Activated CD8-positive, alpha-beta T cell treated with anti-CD3 and anti-CD28 coated beads for 36 hours (primary cell): Measurements from ENCODE around the gene LMO1. TPM values are rescaled to one million over a fixed set of nuclear protein-coding genes. Genes with fewer than 3 reads are reported as not detected.

ENCODE experiments used
- ATAC-seq: fragments of 200-7000 bp; cut with Tn5 transposase; one replicate; pipeline ENCODE4 v1.10.0; 2021; ENCODE audit warnings: mild to moderate bottlenecking, moderate library complexity
- CTCF ChIA-PET: fragments of 350-600 bp; sonication (Branson Sonifier 250); formaldehyde crosslinking; loops from one replicate; lab custom pipeline; 2021; ENCODE audit warnings: antibody characterized with exemption; lab: Charles Lee
- POLR2A ChIA-PET: fragments of 350-600 bp; sonication (Branson Sonifier 250); formaldehyde crosslinking; loops from one replicate; lab custom pipeline; 2021; ENCODE audit warnings: antibody characterized with exemption; lab: Charles Lee
- DNase-seq: peaks from one replicate; pipeline ENCODE4 v3.0.0-alpha.2; 2020
- H3K27ac Mint-ChIP-seq: one replicate; pipeline ENCODE4 v1.8.0; 2021; ENCODE audit warnings: mild to moderate bottlenecking, mixed read lengths
- H3K27me3 Mint-ChIP-seq: one replicate; pipeline ENCODE4 v1.8.0; 2021; ENCODE audit warnings: mixed read lengths
- H3K36me3 Mint-ChIP-seq: one replicate; pipeline ENCODE4 v1.8.0; 2021; ENCODE audit warnings: low read depth, mixed read lengths
- H3K4me1 Mint-ChIP-seq: one replicate; pipeline ENCODE4 v1.8.0; 2021; ENCODE audit warnings: low read depth, mixed read lengths
- H3K4me3 Mint-ChIP-seq: one replicate; pipeline ENCODE4 v1.8.0; 2021; ENCODE audit warnings: mild to moderate bottlenecking, moderate library complexity, mixed read lengths
- H3K9me3 Mint-ChIP-seq: one replicate; pipeline ENCODE4 v1.8.0; 2021; ENCODE audit warnings: mixed read lengths
- intact Hi-C: fragments of 100-400 bp; cut with micrococcal nuclease; formaldehyde crosslinking; loops from one replicate; pipeline ENCODE4 v1.10.0; 2022
- total RNA-seq, 2 experiments: library from RNA; stranded (reverse); gene quantifications; one replicate each; pipeline ENCODE4 v1.2.3, GENCODE V29; 2021
- TF ChIP-seq, protein P1 (sequence below): fragments of 200-600 bp; IDR thresholded peaks from one replicate; pipeline ENCODE4 v1.8.0; 2022; ENCODE audit warnings: antibody characterized with exemption, mild to moderate bottlenecking

LMO1 gene
- total RNA-seq, 2 experiments from 2014 or later: not detected

- ATAC-seq (no peak), DNase-seq (no peak)
- H3K36me3 Mint-ChIP-seq: no peaks in the 10 kb centered on the region
- POLR2A ChIA-PET: interaction anchor here (0.5 kb wide), 1 partner anchor 87 kb away, joined by 3 read pairs; no protein-coding TSS in a partner anchor
- H3K27me3 Mint-ChIP-seq: peaks cover 4% of the 10 kb centered on the region
- H3K4me1 Mint-ChIP-seq: no peaks in the 10 kb centered on the region
- no peak overlapping the region for H3K27ac Mint-ChIP-seq
- intact Hi-C loops: no loop called here
- H3K4me3 Mint-ChIP-seq: no peak overlapping the region
- CTCF ChIA-PET: interaction anchor here (1.4 to 4.8 kb wide), 2 partner anchors 22 kb away, joined by 3 to 25 read pairs; partner anchors contain the start of gene LMO1
- H3K9me3 Mint-ChIP-seq: no peaks in the 10 kb centered on the region
- TF ChIP-seq, protein P1, sequence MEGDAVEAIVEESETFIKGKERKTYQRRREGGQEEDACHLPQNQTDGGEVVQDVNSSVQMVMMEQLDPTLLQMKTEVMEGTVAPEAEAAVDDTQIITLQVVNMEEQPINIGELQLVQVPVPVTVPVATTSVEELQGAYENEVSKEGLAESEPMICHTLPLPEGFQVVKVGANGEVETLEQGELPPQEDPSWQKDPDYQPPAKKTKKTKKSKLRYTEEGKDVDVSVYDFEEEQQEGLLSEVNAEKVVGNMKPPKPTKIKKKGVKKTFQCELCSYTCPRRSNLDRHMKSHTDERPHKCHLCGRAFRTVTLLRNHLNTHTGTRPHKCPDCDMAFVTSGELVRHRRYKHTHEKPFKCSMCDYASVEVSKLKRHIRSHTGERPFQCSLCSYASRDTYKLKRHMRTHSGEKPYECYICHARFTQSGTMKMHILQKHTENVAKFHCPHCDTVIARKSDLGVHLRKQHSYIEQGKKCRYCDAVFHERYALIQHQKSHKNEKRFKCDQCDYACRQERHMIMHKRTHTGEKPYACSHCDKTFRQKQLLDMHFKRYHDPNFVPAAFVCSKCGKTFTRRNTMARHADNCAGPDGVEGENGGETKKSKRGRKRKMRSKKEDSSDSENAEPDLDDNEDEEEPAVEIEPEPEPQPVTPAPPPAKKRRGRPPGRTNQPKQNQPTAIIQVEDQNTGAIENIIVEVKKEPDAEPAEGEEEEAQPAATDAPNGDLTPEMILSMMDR: no peak
Observed at GRCh38 chr11:8241373-8242117, 22.1 kb downstream of the LMO1 start.

GRCh38 chr11:8239536-8240228 is 24.0 kb downstream of the LMO1 start:
- ChIA-PET POLR2A (no interaction called here), CTCF (interaction anchor here (1.4 to 4.8 kb wide), 2 partner anchors 20 to 24 kb away, joined by 3 to 25 read pairs; partner anchors contain the start of gene LMO1)
- no peak for ATAC-seq
- DNase-seq: no peak
- no peaks in the 10 kb centered on the region for H3K36me3 Mint-ChIP-seq
- H3K27me3 Mint-ChIP-seq: no peaks in the 10 kb centered on the region
- H3K9me3 Mint-ChIP-seq: no peaks in the 10 kb centered on the region
- H3K4me3 Mint-ChIP-seq: no peak overlapping the region
- TF ChIP-seq, protein P1: no peak
- no peak overlapping the region for H3K27ac Mint-ChIP-seq
- peaks cover 5% of the 10 kb centered on the region for H3K4me1 Mint-ChIP-seq
- intact Hi-C loops: no loop called here

DNA sequence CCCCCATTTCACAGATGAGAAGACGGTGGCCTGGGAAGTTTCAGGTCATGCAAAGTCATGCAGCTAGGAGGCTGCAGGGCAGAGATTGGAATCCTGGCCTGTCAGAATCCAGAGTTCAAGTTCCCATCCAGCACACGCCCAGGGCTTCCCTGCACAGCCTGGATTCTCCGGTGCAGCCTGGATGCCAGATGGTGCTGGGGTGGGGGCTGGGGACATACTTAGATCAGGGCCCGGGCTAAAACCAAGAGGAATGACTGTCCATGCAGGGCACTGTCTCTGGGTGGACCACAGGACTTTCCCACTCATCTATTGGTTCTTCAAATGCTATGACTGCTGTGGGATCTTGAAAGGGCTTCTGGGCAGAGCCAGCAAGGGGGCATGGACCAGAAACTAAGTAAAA is 24.6 kb downstream of the LMO1 start:
- TF ChIP-seq, protein P1: no peak
- Mint-ChIP-seq H3K4me3 (no peak overlapping the region), H3K27ac (no peak overlapping the region), H3K36me3 (no peaks in the 10 kb centered on the region), H3K27me3 (no peaks in the 10 kb centered on the region), H3K4me1 (peaks cover 5% of the 10 kb centered on the region), H3K9me3 (no peaks in the 10 kb centered on the region)
- DNase-seq: no peak
- ChIA-PET POLR2A (no interaction called here), CTCF (no interaction called here)
- ATAC-seq: no peak
- intact Hi-C loops: no loop called here

DNA sequence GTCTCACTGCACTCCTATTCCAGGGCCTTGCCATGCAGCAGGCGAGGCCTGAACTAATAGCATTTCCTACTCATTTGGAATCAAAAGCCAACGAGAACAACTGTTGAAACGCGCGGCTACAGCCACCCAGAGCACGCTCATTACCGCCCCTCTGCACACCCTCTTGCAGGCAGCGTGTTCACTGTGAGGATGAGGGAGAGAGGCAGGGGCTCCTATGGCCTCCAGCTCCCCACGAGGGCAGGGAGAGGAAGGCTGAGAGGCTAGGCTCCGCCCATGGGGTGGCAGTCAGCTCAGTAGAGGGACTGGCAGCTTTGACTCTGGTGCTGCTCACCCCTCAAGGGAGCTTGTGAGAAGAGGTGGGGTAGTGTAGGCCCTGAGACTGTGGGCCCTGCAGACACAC is 26.2 kb downstream of the LMO1 start:
- ChIA-PET POLR2A (no interaction called here), CTCF (interaction anchor here (0.6 kb wide), 1 partner anchor 26 kb away, joined by 3 read pairs; the partner anchor contains the start of gene LMO1)
- no peak overlapping the region for H3K4me3 Mint-ChIP-seq
- DNase-seq (no peak), ATAC-seq (no peak)
- no peaks in the 10 kb centered on the region for H3K27me3 Mint-ChIP-seq
- no peaks in the 10 kb centered on the region for H3K36me3 Mint-ChIP-seq
- H3K4me1 Mint-ChIP-seq: peaks cover 5% of the 10 kb centered on the region
- no peaks in the 10 kb centered on the region for H3K9me3 Mint-ChIP-seq
- H3K27ac Mint-ChIP-seq: no peak overlapping the region
- TF ChIP-seq, protein P1: no peak
- intact Hi-C loops: no loop called here

DNA sequence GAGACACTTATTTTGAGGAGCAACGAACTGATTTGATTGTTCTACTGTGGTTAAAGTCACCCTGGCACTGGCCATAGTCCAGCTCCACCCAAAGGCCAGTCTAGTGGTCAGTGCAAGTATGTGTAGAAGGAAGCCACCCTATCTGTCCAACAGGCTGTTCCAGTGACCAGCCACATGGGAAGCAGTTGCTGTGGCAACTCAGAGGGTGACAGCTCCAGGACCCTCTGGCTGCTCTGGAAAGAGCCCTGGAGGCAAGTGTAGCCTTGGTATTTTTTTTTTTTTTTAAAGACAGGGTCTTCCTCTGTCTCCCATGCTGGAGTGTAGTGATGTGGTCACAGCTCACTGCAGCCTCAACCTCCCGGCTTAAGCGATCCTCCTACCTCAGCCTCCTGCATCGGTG is 27.8 kb downstream of the LMO1 start:
- H3K4me1 Mint-ChIP-seq: peaks cover 5% of the 10 kb centered on the region
- H3K27ac Mint-ChIP-seq: no peak overlapping the region
- DNase-seq (no peak), ATAC-seq (no peak)
- intact Hi-C loops: no loop called here
- H3K4me3 Mint-ChIP-seq: no peak overlapping the region
- TF ChIP-seq, protein P1: no peak
- ChIA-PET CTCF (no interaction called here), POLR2A (interaction anchor here (0.7 kb wide), 1 partner anchor 569 kb away, joined by 3 read pairs; no protein-coding TSS in a partner anchor)
- no peaks in the 10 kb centered on the region for H3K27me3 Mint-ChIP-seq
- no peaks in the 10 kb centered on the region for H3K36me3 Mint-ChIP-seq
- H3K9me3 Mint-ChIP-seq: no peaks in the 10 kb centered on the region
